SK-N-SH treated with all-trans-retinoic acid at 6 μM for 48 hours (cell line): ENCODE measurements around the gene CCDC88B.
A peak's percentile ranks its signal among the peaks of the same experiment; 100 is the strongest.

Source experiments
- ATAC-seq: fragments of 200-7000 bp; cut with Tn5 transposase; 3 replicates; pipeline ENCODE4 v1.9.1; 2020; ENCODE audit warnings: mild to moderate bottlenecking, moderate library complexity
- ARNTL ChIP-seq: fragments of 450-650 bp; formaldehyde crosslinking; IDR thresholded peaks from 2 replicates; pipeline ENCODE4 v1.5.0; 2020; ENCODE audit warnings: low read depth, mild to moderate bottlenecking, moderate library complexity, borderline replicate concordance
- BACH2 ChIP-seq: fragments of 250-450 bp; sonication (Bioruptor Pico); IDR thresholded peaks from 2 replicates; pipeline ENCODE4 v1.9.0; 2021; ENCODE audit warnings: mild to moderate bottlenecking, borderline replicate concordance
- CREB5 ChIP-seq: fragments of 250-450 bp; sonication (Bioruptor Pico); IDR thresholded peaks from 2 replicates; pipeline ENCODE4 v1.5.1; 2020; ENCODE audit warnings: low read depth, mild to moderate bottlenecking, moderate library complexity
- CSDC2 ChIP-seq: fragments of 250-450 bp; sonication (Bioruptor Pico); IDR thresholded peaks from 2 replicates; pipeline ENCODE4 v1.5.0; 2020; ENCODE audit warnings: mild to moderate bottlenecking, moderate library complexity
- ESRRG ChIP-seq: fragments of 250-450 bp; sonication (Bioruptor Pico); IDR thresholded peaks from 2 replicates; pipeline ENCODE4 v1.6.1; 2021; ENCODE audit warnings: mild to moderate bottlenecking
- GLIS3 ChIP-seq: fragments of 250-450 bp; sonication (Bioruptor Pico); IDR thresholded peaks from 2 replicates; pipeline ENCODE4 v1.5.0; 2020; ENCODE audit warnings: mild to moderate bottlenecking, moderate library complexity
- ISL1 ChIP-seq: fragments of 250-450 bp; sonication (Bioruptor Pico); IDR thresholded peaks from 2 replicates; pipeline ENCODE4 v2.1.2; 2022; ENCODE audit warnings: mild to moderate bottlenecking, moderate library complexity
- PPARA ChIP-seq: fragments of 250-450 bp; sonication (Bioruptor Pico); IDR thresholded peaks from 2 replicates; pipeline ENCODE4 v1.5.0; 2020; ENCODE audit warnings: mild to moderate bottlenecking, borderline replicate concordance
- RARB ChIP-seq: fragments of 250-450 bp; sonication (Bioruptor Pico); IDR thresholded peaks from 2 replicates; pipeline ENCODE4 v1.8.0; 2021; ENCODE audit warnings: mild to moderate bottlenecking, moderate library complexity
- SNAI2 ChIP-seq: fragments of 250-450 bp; sonication (Bioruptor Pico); IDR thresholded peaks from 2 replicates; pipeline ENCODE4 v1.5.0; 2020; ENCODE audit warnings: mild to moderate bottlenecking, moderate library complexity
- TCF4 ChIP-seq: fragments of 250-450 bp; sonication (Bioruptor Pico); IDR thresholded peaks from 2 replicates; pipeline ENCODE4 v1.8.0; 2021; ENCODE audit warnings: mild to moderate bottlenecking, moderate library complexity, borderline replicate concordance
- TOX ChIP-seq: fragments of 250-450 bp; sonication (Bioruptor Pico); IDR thresholded peaks from 2 replicates; pipeline ENCODE4 v1.8.0; 2021; ENCODE audit warnings: mild to moderate bottlenecking, moderate library complexity, borderline replicate concordance
- TSHZ2 ChIP-seq: fragments of 250-450 bp; sonication (Bioruptor Pico); IDR thresholded peaks from 2 replicates; pipeline ENCODE4 v1.5.0; 2020; ENCODE audit warnings: mild to moderate bottlenecking, moderate library complexity
- ZFP3 ChIP-seq: fragments of 250-450 bp; sonication (Bioruptor Pico); IDR thresholded peaks from 2 replicates; pipeline ENCODE4 v1.5.0; 2020; ENCODE audit warnings: mild to moderate bottlenecking, moderate library complexity
- ZFP30 ChIP-seq: fragments of 450-650 bp; formaldehyde crosslinking; IDR thresholded peaks from 2 replicates; pipeline ENCODE4 v1.5.0; 2022; ENCODE audit warnings: mild to moderate bottlenecking, moderate library complexity
- ZNF565 ChIP-seq: fragments of 450-650 bp; formaldehyde crosslinking; conservative IDR thresholded peaks from 2 replicates; pipeline ENCODE4 v1.5.0; 2020; ENCODE audit warnings: low read depth, mild to moderate bottlenecking, moderate library complexity
- ZNF8 ChIP-seq: fragments of 450-650 bp; formaldehyde crosslinking; IDR thresholded peaks from 2 replicates; pipeline ENCODE4 v1.5.0; 2020; ENCODE audit warnings: mild to moderate bottlenecking, moderate library complexity
- TF ChIP-seq, protein P1 (sequence below): fragments of 250-450 bp; sonication (Bioruptor Pico); IDR thresholded peaks from 2 replicates; pipeline ENCODE4 v1.8.0; 2021; ENCODE audit warnings: low read depth, mild to moderate bottlenecking, moderate library complexity, borderline replicate concordance
- TF ChIP-seq, protein P2 (sequence below): fragments of 250-450 bp; sonication (Bioruptor Pico); IDR thresholded peaks from 2 replicates; pipeline ENCODE4 v1.5.1; 2021; ENCODE audit warnings: mild to moderate bottlenecking, moderate library complexity
- TF ChIP-seq, protein P3 (sequence below): fragments of 250-450 bp; sonication (Bioruptor Pico); IDR thresholded peaks from 2 replicates; pipeline ENCODE4 v1.8.0; 2020; ENCODE audit warnings: mild to moderate bottlenecking, moderate library complexity, borderline replicate concordance

CCDC88B gene

DNA sequence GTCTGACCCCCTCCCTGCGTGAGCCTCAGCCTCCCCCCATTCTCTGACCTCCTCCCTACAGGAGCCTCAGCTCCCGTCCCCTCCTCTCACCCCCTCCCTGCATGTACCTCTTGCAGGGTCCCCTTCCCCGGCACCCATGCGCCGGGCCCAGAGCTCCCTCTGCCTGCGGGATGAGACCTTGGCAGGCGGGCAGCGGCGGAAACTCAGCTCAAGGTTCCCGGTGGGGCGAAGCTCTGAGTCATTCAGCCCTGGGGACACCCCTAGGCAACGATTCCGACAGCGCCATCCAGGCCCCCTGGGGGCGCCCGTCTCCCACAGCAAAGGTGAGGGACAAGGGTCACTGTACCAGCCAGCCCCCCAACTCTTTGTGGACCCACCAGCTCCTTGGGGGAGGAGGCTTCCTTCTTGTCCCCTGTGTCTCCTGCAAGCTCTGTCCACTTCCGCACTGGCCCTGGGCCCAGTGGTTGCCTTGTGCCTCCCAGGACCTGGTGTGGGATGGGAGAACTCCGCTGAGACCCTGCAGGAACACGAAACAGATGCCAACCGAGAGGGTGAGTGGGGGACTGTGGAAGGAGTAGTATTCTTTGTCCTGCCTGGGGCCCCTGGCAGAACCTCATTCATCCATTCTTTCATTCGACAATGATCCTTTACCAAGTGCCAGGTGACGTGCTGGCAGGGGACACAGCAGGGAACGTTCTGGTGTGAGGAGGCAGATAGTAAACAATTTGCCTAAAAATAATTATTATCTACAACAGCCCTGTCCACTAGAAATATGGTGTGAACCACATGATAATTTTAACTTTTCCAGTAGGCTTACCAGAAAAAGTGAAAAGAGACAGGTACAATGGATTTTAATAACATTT is 15.3 kb downstream of the CCDC88B start:
- peak; percentile 67 for ATAC-seq
- TF ChIP-seq, protein P1, sequence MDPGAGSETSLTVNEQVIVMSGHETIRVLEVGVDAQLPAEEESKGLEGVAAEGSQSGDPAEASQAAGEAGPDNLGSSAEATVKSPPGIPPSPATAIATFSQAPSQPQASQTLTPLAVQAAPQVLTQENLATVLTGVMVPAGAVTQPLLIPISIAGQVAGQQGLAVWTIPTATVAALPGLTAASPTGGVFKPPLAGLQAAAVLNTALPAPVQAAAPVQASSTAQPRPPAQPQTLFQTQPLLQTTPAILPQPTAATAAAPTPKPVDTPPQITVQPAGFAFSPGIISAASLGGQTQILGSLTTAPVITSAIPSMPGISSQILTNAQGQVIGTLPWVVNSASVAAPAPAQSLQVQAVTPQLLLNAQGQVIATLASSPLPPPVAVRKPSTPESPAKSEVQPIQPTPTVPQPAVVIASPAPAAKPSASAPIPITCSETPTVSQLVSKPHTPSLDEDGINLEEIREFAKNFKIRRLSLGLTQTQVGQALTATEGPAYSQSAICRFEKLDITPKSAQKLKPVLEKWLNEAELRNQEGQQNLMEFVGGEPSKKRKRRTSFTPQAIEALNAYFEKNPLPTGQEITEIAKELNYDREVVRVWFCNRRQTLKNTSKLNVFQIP (CRISPR knock-in tag): no peak
- TF ChIP-seq ESRRG (CRISPR knock-in tag): no peak
- no peak for TF ChIP-seq CSDC2
- TF ChIP-seq, protein P2, sequence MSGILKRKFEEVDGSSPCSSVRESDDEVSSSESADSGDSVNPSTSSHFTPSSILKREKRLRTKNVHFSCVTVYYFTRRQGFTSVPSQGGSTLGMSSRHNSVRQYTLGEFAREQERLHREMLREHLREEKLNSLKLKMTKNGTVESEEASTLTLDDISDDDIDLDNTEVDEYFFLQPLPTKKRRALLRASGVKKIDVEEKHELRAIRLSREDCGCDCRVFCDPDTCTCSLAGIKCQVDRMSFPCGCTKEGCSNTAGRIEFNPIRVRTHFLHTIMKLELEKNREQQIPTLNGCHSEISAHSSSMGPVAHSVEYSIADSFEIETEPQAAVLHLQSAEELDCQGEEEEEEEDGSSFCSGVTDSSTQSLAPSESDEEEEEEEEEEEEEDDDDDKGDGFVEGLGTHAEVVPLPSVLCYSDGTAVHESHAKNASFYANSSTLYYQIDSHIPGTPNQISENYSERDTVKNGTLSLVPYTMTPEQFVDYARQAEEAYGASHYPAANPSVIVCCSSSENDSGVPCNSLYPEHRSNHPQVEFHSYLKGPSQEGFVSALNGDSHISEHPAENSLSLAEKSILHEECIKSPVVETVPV (CRISPR knock-in tag): no peak
- TF ChIP-seq TOX (CRISPR knock-in tag): no peak
- TF ChIP-seq ZFP30: no peak
- no peak for TF ChIP-seq ARNTL (CRISPR knock-in tag)
- no peak for TF ChIP-seq ZNF8 (CRISPR knock-in tag)
- no peak for TF ChIP-seq TSHZ2
- TF ChIP-seq TCF4 (CRISPR knock-in tag): no peak
- no peak for TF ChIP-seq CREB5 (CRISPR knock-in tag)
- no peak for TF ChIP-seq ISL1 (CRISPR knock-in tag)
- no peak for TF ChIP-seq GLIS3 (CRISPR knock-in tag)

DNA sequence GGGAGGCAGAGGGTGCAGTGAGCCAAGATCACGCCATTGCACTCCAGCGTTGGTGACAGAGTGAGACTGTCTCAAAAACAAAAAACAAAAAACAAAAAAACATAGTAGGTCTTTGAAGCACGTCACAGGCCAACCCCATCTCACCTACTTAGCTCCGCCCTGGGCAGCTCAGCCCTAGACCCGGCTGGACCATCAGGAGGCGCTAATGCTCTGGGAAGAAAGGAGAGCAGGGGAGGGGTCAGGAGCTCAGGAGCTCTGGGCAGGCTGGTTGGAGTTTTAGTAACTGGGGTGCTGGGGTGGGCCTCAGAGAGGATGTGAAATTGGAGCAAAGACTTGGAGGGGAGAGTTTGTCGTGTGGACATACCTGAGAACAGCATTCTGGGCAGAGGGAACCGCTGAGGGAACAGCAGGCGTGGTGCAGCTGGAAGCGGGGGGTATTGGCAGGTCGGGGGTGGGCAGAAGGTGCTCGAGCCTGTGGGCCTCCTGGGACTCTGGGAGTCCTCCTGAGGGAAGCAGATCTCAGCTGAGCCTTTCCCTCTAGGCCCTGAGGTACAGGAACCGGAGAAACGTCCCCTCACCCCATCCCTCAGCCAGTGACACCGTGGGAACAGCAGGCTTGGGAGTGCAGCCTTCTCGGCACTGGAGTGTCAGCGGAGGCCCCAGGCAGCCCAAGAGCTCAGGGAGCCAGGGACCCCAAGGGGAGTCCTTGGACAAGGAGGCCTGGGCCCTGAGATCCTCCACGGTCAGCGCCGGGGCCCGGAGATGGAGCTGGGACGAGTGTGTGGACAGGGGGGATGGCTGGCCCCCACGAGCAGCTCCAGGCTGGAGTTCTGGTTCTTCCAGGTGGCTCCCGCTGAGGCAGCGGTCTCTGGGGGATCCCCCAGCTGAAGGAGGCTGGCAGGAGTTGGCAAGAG is 16.8 kb downstream of the CCDC88B start:
- no peak for TF ChIP-seq CREB5 (CRISPR knock-in tag)
- TF ChIP-seq ISL1 (CRISPR knock-in tag): no peak
- TF ChIP-seq, protein P3, sequence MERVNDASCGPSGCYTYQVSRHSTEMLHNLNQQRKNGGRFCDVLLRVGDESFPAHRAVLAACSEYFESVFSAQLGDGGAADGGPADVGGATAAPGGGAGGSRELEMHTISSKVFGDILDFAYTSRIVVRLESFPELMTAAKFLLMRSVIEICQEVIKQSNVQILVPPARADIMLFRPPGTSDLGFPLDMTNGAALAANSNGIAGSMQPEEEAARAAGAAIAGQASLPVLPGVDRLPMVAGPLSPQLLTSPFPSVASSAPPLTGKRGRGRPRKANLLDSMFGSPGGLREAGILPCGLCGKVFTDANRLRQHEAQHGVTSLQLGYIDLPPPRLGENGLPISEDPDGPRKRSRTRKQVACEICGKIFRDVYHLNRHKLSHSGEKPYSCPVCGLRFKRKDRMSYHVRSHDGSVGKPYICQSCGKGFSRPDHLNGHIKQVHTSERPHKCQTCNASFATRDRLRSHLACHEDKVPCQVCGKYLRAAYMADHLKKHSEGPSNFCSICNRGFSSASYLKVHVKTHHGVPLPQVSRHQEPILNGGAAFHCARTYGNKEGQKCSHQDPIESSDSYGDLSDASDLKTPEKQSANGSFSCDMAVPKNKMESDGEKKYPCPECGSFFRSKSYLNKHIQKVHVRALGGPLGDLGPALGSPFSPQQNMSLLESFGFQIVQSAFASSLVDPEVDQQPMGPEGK (CRISPR knock-in tag): no peak
- no peak for TF ChIP-seq GLIS3 (CRISPR knock-in tag)
- no peak for TF ChIP-seq PPARA
- no peak for TF ChIP-seq ZFP3
- no peak for TF ChIP-seq RARB (CRISPR knock-in tag)
- no peak for TF ChIP-seq ZNF565 (CRISPR knock-in tag)
- no peak for TF ChIP-seq BACH2 (CRISPR knock-in tag)
- no peak for TF ChIP-seq TCF4 (CRISPR knock-in tag)
- TF ChIP-seq SNAI2 (CRISPR knock-in tag): no peak
- peak; percentile 23; the same call in 1 of the 3 replicates for ATAC-seq
